GM23248 (cell line): ENCODE measurements around the gene CAMKV. TPM values are rescaled to one million over a fixed set of nuclear protein-coding genes. Genes with fewer than 3 reads are reported as not detected.

ENCODE experiments used
- DNase-seq: peaks from one replicate; pipeline ENCODE4 v3.0.0-alpha.2; 2015
- H2AFZ ChIP-seq: fragments of 200-600 bp; sonication (generic); 2 replicates; pipeline ENCODE4 v1.6.1; 2016; ENCODE audit warnings: antibody characterized with exemption
- H3F3A ChIP-seq: fragments of 200-600 bp; sonication (generic); 2 replicates; pipeline ENCODE4 v1.6.1; 2016; ENCODE audit warnings: mild to moderate bottlenecking, antibody characterized with exemption, mixed run types; ENCODE audit not compliant: insufficient read depth
- H3K27ac ChIP-seq: fragments of 200-600 bp; sonication (generic); 2 replicates; pipeline ENCODE4 v1.5.1; 2016; ENCODE audit warnings: mild to moderate bottlenecking
- H3K27me3 ChIP-seq: fragments of 200-600 bp; sonication (generic); replicated peaks from 2 replicates; pipeline ENCODE4 v1.6.1; 2016; ENCODE audit warnings: mild to moderate bottlenecking; ENCODE audit not compliant: insufficient read depth
- H3K36me3 ChIP-seq: fragments of 200-600 bp; sonication (generic); 2 replicates; pipeline ENCODE4 v1.6.1; 2016; ENCODE audit warnings: low read depth, mild to moderate bottlenecking
- H3K4me1 ChIP-seq: fragments of 200-600 bp; sonication (generic); 2 replicates; pipeline ENCODE4 v1.6.1; 2016; ENCODE audit warnings: mild to moderate bottlenecking; ENCODE audit not compliant: insufficient read depth
- H3K4me2 ChIP-seq: fragments of 200-600 bp; sonication (generic); one replicate; pipeline ENCODE4 v1.6.1; 2016; ENCODE audit warnings: mild to moderate bottlenecking; ENCODE audit not compliant: unreplicated experiment
- H3K4me3 ChIP-seq: fragments of 200-600 bp; sonication (generic); 2 replicates; pipeline ENCODE4 v1.5.1; 2016; ENCODE audit warnings: mild to moderate bottlenecking
- H3K79me2 ChIP-seq: fragments of 200-600 bp; sonication (generic); 2 replicates; pipeline ENCODE4 v1.6.1; 2016; ENCODE audit warnings: mild to moderate bottlenecking; ENCODE audit not compliant: insufficient read depth
- H3K9ac ChIP-seq: fragments of 200-600 bp; sonication (generic); 2 replicates; pipeline ENCODE4 v1.6.1; 2016; ENCODE audit warnings: mild to moderate bottlenecking
- H3K9me2 ChIP-seq: fragments of 200-600 bp; sonication (generic); 2 replicates; pipeline ENCODE4 v1.6.1; 2016; ENCODE audit warnings: mixed run types, mild to moderate bottlenecking, moderate library complexity; ENCODE audit not compliant: insufficient read depth
- H3K9me3 ChIP-seq: fragments of 200-600 bp; sonication (generic); one replicate; pipeline ENCODE4 v1.6.1; 2017; ENCODE audit warnings: low read depth
- H4K20me1 ChIP-seq: fragments of 200-600 bp; sonication (generic); 2 replicates; pipeline ENCODE4 v1.6.0; 2016; ENCODE audit not compliant: insufficient read depth
- EZH2 ChIP-seq: fragments of 200-600 bp; sonication (generic); IDR thresholded peaks from 2 replicates; pipeline ENCODE4 v1.6.1; 2018; ENCODE audit warnings: antibody characterized with exemption, mild to moderate bottlenecking; ENCODE audit not compliant: insufficient read depth, poor library complexity, severe bottlenecking
- EZH2phosphoT487 ChIP-seq: fragments of 200-600 bp; sonication (generic); IDR thresholded peaks from 2 replicates; pipeline ENCODE4 v1.6.1; 2018; ENCODE audit warnings: antibody characterized with exemption, moderate library complexity, mild to moderate bottlenecking, low read depth; ENCODE audit not compliant: insufficient read depth
- WGBS, 2 experiments: methylation state at CpG; one replicate each; pipeline ENCODE4 v1.1.6; 2015 to 2017; ENCODE audit warnings: low lambda C conversion rate in 2 of 2, low coverage in 1 of 2; ENCODE audit errors: missing lambda C conversion rate in 2 of 2; 5-methylcytosine and 5-hydroxymethylcytosine counted together
- in situ Hi-C: fragments of 300-500 bp; cut with MboI; formaldehyde crosslinking; loops from 2 replicates; pipeline ENCODE4 v1.15.0; 2020
- polyA plus RNA-seq: library from polyadenylated mRNA; unstranded; fragments of >200 nt; fragmentation: Nextera tagmentation; extraction: Ambion mirVana; gene quantifications from 2 replicates; pipeline ENCODE4 v1.2.1, GENCODE V29; 2016
- total RNA-seq: library from RNA; depleted of rRNA; stranded (reverse); fragments of >200 nt; shearing (Covaris generic); gene quantifications from 2 replicates; pipeline ENCODE4 v1.2.3, GENCODE V29; 2014

The CAMKV gene
- total and polyA plus RNA-seq, 2 experiments from 2014 or later, result 0.19 TPM; not detected in 1

DNA sequence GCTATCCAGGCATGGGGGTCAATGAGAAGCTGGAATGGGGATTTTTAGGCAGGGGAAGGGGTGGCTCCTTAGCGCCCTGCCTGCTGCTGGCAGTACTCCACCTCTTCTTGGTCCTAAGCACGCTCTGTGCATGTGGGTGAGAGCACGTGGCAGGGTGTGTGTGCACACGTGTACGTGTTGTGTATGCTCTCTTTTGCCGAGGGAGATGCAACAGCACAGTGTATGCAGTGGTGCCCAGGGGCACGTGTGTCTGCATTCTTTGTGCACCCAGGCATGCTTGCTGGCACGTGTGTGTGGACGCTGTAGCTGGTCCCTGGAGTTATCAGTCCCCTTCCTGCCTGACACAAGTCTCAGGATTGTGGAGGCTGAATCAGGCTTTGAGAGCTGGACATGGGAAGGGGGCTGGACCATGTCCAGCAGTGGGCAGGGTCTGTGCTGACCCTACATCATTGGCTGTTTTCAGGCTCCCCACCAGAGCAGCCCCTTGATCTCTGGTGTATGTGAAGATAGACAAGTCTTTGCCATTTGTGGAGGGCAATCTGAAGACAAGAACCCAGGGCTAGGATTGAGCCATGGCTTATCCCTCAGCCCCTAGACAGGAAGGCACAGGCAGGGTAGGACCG, 1.9 kb upstream of the CAMKV start:
- no peaks in the 10 kb centered on the region for H3F3A ChIP-seq
- DNase-seq, result no peak
- WGBS, 2 experiments, result 42 to 51% methylated on average over 10 of the region's 10 CpGs
- no peaks in the 10 kb centered on the region for H4K20me1 ChIP-seq
- no peak overlapping the region for H3K4me2 ChIP-seq
- no peak overlapping the region for H3K27ac ChIP-seq
- no peak overlapping the region for H3K4me3 ChIP-seq
- in situ Hi-C loops, result no loop called here
- no peaks in the 10 kb centered on the region for H3K79me2 ChIP-seq
- H3K9me2 ChIP-seq, result no peaks in the 10 kb centered on the region
- no peak overlapping the region for H3K9ac ChIP-seq
- H3K27me3 ChIP-seq, result peaks cover 35% of the 10 kb centered on the region
- TF ChIP-seq EZH2, result no peak
- no peak for TF ChIP-seq EZH2phosphoT487
- no peaks in the 10 kb centered on the region for H3K4me1 ChIP-seq
- H3K9me3 ChIP-seq, result no peaks in the 10 kb centered on the region
- no peaks in the 10 kb centered on the region for H3K36me3 ChIP-seq
- H2AFZ ChIP-seq, result no peak overlapping the region

- H3K9ac ChIP-seq, result no peak overlapping the region
- DNase-seq, result no peak
- H3K9me3 ChIP-seq, result no peaks in the 10 kb centered on the region
- no peak overlapping the region for H3K4me3 ChIP-seq
- no peaks in the 10 kb centered on the region for H3F3A ChIP-seq
- H3K4me1 ChIP-seq, result no peaks in the 10 kb centered on the region
- peaks cover 39% of the 10 kb centered on the region for H3K27me3 ChIP-seq
- H3K9me2 ChIP-seq, result no peaks in the 10 kb centered on the region
- H3K4me2 ChIP-seq, result no peak overlapping the region
- no peak for TF ChIP-seq EZH2phosphoT487
- TF ChIP-seq EZH2, result no peak
- in situ Hi-C loops, result no loop called here
- no peaks in the 10 kb centered on the region for H4K20me1 ChIP-seq
- no peak overlapping the region for H3K27ac ChIP-seq
- no peaks in the 10 kb centered on the region for H3K36me3 ChIP-seq
- H2AFZ ChIP-seq, result no peak overlapping the region
- H3K79me2 ChIP-seq, result no peaks in the 10 kb centered on the region
- 3 to 5% methylated on average over 13 to 22 of the region's 23 CpGs for WGBS, 2 experiments
Measured at GRCh38 chr3:49868862-49869466, 742 bp downstream of the CAMKV start.

GRCh38 chr3:49867871-49868321, 1.8 kb downstream of the CAMKV start:
- in situ Hi-C loops, result no loop called here
- Histone ChIP-seq H3K4me2 (no peak overlapping the region), H3K27me3 (peaks cover 50% of the 10 kb centered on the region), H3K4me3 (no peak overlapping the region), H4K20me1 (no peaks in the 10 kb centered on the region), H3K9me2 (no peaks in the 10 kb centered on the region), H3K27ac (no peak overlapping the region), H3K9me3 (no peaks in the 10 kb centered on the region), H3K9ac (no peak overlapping the region), H3K79me2 (no peaks in the 10 kb centered on the region), H3K36me3 (no peaks in the 10 kb centered on the region), H3K4me1 (no peaks in the 10 kb centered on the region), H3F3A (no peaks in the 10 kb centered on the region), H2AFZ (no peak overlapping the region)
- DNase-seq, result peak; percentile 65
- no peak for TF ChIP-seq EZH2
- TF ChIP-seq EZH2phosphoT487, result no peak
- 3 to 4% methylated on average over 7 of the region's 7 CpGs for WGBS, 2 experiments

DNA sequence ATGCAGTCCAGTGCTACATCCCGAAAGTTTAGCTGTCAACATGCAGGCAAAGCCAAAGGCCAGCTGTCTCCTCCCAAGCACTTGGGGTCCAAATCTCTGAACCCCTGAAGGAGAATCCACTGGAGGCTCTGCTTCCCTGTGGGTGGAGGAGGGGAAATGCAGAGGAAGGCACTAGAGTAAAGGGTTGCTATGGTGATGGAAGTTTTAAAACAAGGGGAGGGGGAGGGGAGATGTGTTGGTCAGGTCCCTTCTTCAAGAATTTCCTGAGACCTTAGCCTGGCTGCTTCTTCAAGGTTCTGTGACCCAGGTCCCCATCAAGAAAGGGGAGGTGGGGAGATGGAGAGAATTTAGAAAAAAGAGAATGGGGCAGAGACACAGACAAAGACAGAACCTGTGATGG, 2.3 kb downstream of the CAMKV start:
- in situ Hi-C loops, result no loop called here
- DNase-seq, result no peak

More for the DNA sequence above, 2.3 kb downstream of the CAMKV start:
- Histone ChIP-seq H3K4me1 (no peaks in the 10 kb centered on the region), H3K36me3 (no peaks in the 10 kb centered on the region), H2AFZ (no peak overlapping the region), H3K4me3 (no peak overlapping the region), H3K27me3 (peaks cover 54% of the 10 kb centered on the region), H3K9me2 (no peaks in the 10 kb centered on the region), H3K79me2 (no peaks in the 10 kb centered on the region), H3F3A (no peaks in the 10 kb centered on the region), H3K9ac (no peak overlapping the region), H3K9me3 (no peaks in the 10 kb centered on the region), H3K4me2 (no peak overlapping the region), H4K20me1 (no peaks in the 10 kb centered on the region), H3K27ac (no peak overlapping the region)
- TF ChIP-seq EZH2 (no peak), EZH2phosphoT487 (no peak)
- WGBS, 2 experiments, result 63 to 95% methylated on average over 1 of the region's 1 CpG
